Measurements from ENCODE around the gene CRB2.

CRB2 gene

GRCh38 chr9:123336449-123336848 lies 19.5 kb upstream of the CRB2 start:
- no peaks in the 10 kb centered on the region for H3K27me3 ChIP-seq (replicated peaks; ENCODE audit: insufficient read depth, low read length)
- H3K9me3 ChIP-seq (replicated peaks; ENCODE audit: insufficient read depth, low read length) = no peaks in the 10 kb centered on the region
- no peak overlapping the region for H3K4me3 ChIP-seq (ENCODE audit: low read length)
- H3K79me2 ChIP-seq (ENCODE audit: low read length) = no peaks in the 10 kb centered on the region
- H3F3A ChIP-seq (ENCODE audit: insufficient read depth, low read length) = peaks cover 29% of the 10 kb centered on the region
- H4K20me1 ChIP-seq (ENCODE audit: insufficient read depth, low read length) = no peaks in the 10 kb centered on the region
- TF ChIP-seq EZH2 (optimal IDR thresholded peaks at IDR 0.05; ENCODE audit: low read depth, low read length) (no peak), EZH2phosphoT487 (IDR thresholded peaks at IDR 0.05; ENCODE audit: low read length) (no peak)
- TF ChIP-seq, protein P1, sequence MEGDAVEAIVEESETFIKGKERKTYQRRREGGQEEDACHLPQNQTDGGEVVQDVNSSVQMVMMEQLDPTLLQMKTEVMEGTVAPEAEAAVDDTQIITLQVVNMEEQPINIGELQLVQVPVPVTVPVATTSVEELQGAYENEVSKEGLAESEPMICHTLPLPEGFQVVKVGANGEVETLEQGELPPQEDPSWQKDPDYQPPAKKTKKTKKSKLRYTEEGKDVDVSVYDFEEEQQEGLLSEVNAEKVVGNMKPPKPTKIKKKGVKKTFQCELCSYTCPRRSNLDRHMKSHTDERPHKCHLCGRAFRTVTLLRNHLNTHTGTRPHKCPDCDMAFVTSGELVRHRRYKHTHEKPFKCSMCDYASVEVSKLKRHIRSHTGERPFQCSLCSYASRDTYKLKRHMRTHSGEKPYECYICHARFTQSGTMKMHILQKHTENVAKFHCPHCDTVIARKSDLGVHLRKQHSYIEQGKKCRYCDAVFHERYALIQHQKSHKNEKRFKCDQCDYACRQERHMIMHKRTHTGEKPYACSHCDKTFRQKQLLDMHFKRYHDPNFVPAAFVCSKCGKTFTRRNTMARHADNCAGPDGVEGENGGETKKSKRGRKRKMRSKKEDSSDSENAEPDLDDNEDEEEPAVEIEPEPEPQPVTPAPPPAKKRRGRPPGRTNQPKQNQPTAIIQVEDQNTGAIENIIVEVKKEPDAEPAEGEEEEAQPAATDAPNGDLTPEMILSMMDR (IDR thresholded peaks at IDR 0.05; ENCODE audit: low read length) = no peak
- H3K36me3 ChIP-seq (replicated peaks; ENCODE audit: insufficient read depth, low read length) = no peaks in the 10 kb centered on the region
- H3K4me2 ChIP-seq (ENCODE audit: low read depth, low read length) = peak overlapping the region; percentile 4; the same call in 1 of the 2 replicates
- H3K4me1 ChIP-seq (ENCODE audit: low read length) = peaks cover 58% of the 10 kb centered on the region
- no peak overlapping the region; the same call in 1 of the 2 replicates for H3K9ac ChIP-seq (ENCODE audit: low read length)
- no peak overlapping the region; the same call in 1 of the 2 replicates for H3K27ac ChIP-seq (ENCODE audit: low read length)
- no peaks in the 10 kb centered on the region for H3K9me2 ChIP-seq (replicated peaks; ENCODE audit: insufficient read depth, low read length)
- DNase-seq = peak; percentile 37
- 0 out of 2 replicates have a peak overlapping the region, but pooled peaks have one; percentile 17 for H2AFZ ChIP-seq (ENCODE audit: low read length)

- Histone ChIP-seq H2AFZ (ENCODE audit: low read length) (no peak overlapping the region), H3K36me3 (replicated peaks; ENCODE audit: insufficient read depth, low read length) (no peaks in the 10 kb centered on the region), H4K20me1 (ENCODE audit: insufficient read depth, low read length) (no peaks in the 10 kb centered on the region), H3K79me2 (ENCODE audit: low read length) (no peaks in the 10 kb centered on the region), H3K4me1 (ENCODE audit: low read length) (peaks cover 58% of the 10 kb centered on the region), H3K9ac (ENCODE audit: low read length) (no peak overlapping the region), H3K9me3 (replicated peaks; ENCODE audit: insufficient read depth, low read length) (no peaks in the 10 kb centered on the region), H3K4me2 (ENCODE audit: low read depth, low read length) (0 out of 2 replicates have a peak overlapping the region, but pooled peaks have one; percentile 4), H3K4me3 (ENCODE audit: low read length) (no peak overlapping the region), H3K27me3 (replicated peaks; ENCODE audit: insufficient read depth, low read length) (no peaks in the 10 kb centered on the region), H3F3A (ENCODE audit: insufficient read depth, low read length) (peaks cover 29% of the 10 kb centered on the region), H3K27ac (ENCODE audit: low read length) (no peak overlapping the region; the same call in 1 of the 2 replicates), H3K9me2 (replicated peaks; ENCODE audit: insufficient read depth, low read length) (no peaks in the 10 kb centered on the region)
- DNase-seq = no peak
- TF ChIP-seq, protein P1 (IDR thresholded peaks at IDR 0.05; ENCODE audit: low read length) = no peak; the same call in 1 of the 2 replicates
- no peak for TF ChIP-seq EZH2 (optimal IDR thresholded peaks at IDR 0.05; ENCODE audit: low read depth, low read length)
- no peak for TF ChIP-seq EZH2phosphoT487 (IDR thresholded peaks at IDR 0.05; ENCODE audit: low read length)
Measured at GRCh38 chr9:123336959-123337358, 19.0 kb upstream of the CRB2 start.

GRCh38 chr9:123337971-123338370 lies 18.0 kb upstream of the CRB2 start:
- Histone ChIP-seq H3K9me3 (replicated peaks; ENCODE audit: insufficient read depth, low read length) (no peaks in the 10 kb centered on the region), H3K4me1 (ENCODE audit: low read length) (peaks cover 58% of the 10 kb centered on the region), H3K27me3 (replicated peaks; ENCODE audit: insufficient read depth, low read length) (no peaks in the 10 kb centered on the region), H3K36me3 (replicated peaks; ENCODE audit: insufficient read depth, low read length) (no peaks in the 10 kb centered on the region), H3K4me3 (ENCODE audit: low read length) (no peak overlapping the region), H3K4me2 (ENCODE audit: low read depth, low read length) (peak overlapping the region; percentile 89; the same call in 1 of the 2 replicates), H2AFZ (ENCODE audit: low read length) (no peak overlapping the region), H3K79me2 (ENCODE audit: low read length) (no peaks in the 10 kb centered on the region), H3F3A (ENCODE audit: insufficient read depth, low read length) (peaks cover 29% of the 10 kb centered on the region), H3K27ac (ENCODE audit: low read length) (peak overlapping the region; percentile 97; the same call in 1 of the 2 replicates), H4K20me1 (ENCODE audit: insufficient read depth, low read length) (no peaks in the 10 kb centered on the region), H3K9ac (ENCODE audit: low read length) (peak overlapping the region; percentile 90; the same call in 1 of the 2 replicates), H3K9me2 (replicated peaks; ENCODE audit: insufficient read depth, low read length) (no peaks in the 10 kb centered on the region)
- no peak for TF ChIP-seq EZH2phosphoT487 (IDR thresholded peaks at IDR 0.05; ENCODE audit: low read length)
- TF ChIP-seq EZH2 (optimal IDR thresholded peaks at IDR 0.05; ENCODE audit: low read depth, low read length) = no peak
- TF ChIP-seq, protein P1 (IDR thresholded peaks at IDR 0.05; ENCODE audit: low read length) = no peak
- DNase-seq = no peak

All from MM.1S (cell line).